Stimulated activated CD4-positive, alpha-beta T cell treated with anti-CD3 and anti-CD28 coated beads, Interleukin-12 subunit alpha, Interleukin-12 subunit beta, amount 100 ng/mL, for 24 hours (primary cell): Measurements from ENCODE around the gene STBD1.
"Not testable (repeated sequence)": the region's sequence is repeated elsewhere in the genome, so short reads cannot be mapped to it uniquely, and the experiment has no call there.

ENCODE experiments used
- DNase-seq, 2 experiments: peaks; one replicate each; pipeline ENCODE4 v3.0.0-alpha.2; 2020; ENCODE audit warnings: low read depth in 2 of 2

STBD1 gene

GRCh38 chr4:76283900-76284299, 22.6 kb upstream of the STBD1 start:
- no peak for DNase-seq

GRCh38 chr4:76287811-76288210, 18.7 kb upstream of the STBD1 start:
- not testable (repeated sequence) for DNase-seq

GRCh38 chr4:76292730-76293129, 13.8 kb upstream of the STBD1 start:
- no peak for DNase-seq

- no peak for DNase-seq
Observed at GRCh38 chr4:76293772-76294171, 12.8 kb upstream of the STBD1 start.

GRCh38 chr4:76296286-76296820, 10.2 kb upstream of the STBD1 start:
- no peak for DNase-seq

- DNase-seq = no peak
Observed at GRCh38 chr4:76298227-76298626, 8.3 kb upstream of the STBD1 start.

GRCh38 chr4:76300012-76300411, 6.5 kb upstream of the STBD1 start:
- DNase-seq = no peak

- peak in 1 of 2 experiments; percentile 15 for DNase-seq
Observed at GRCh38 chr4:76301068-76301774, 5.3 kb upstream of the STBD1 start.

- no peak for DNase-seq
Observed at GRCh38 chr4:76301775-76302162, 4.8 kb upstream of the STBD1 start.

GRCh38 chr4:76302826-76303438, 3.6 kb upstream of the STBD1 start:
- no peak for DNase-seq

- DNase-seq = no peak
Observed at GRCh38 chr4:76305033-76305687, 1.4 kb upstream of the STBD1 start.

- DNase-seq = no peak
Observed at GRCh38 chr4:76306882-76307659, 538 bp downstream of the STBD1 start.

- DNase-seq = no peak
Observed at GRCh38 chr4:76307660-76308014, 1.1 kb downstream of the STBD1 start.

GRCh38 chr4:76308548-76308947, 2.0 kb downstream of the STBD1 start:
- no peak for DNase-seq

GRCh38 chr4:76309939-76310550, 3.5 kb downstream of the STBD1 start:
- DNase-seq = no peak

- DNase-seq = no peak
Observed at GRCh38 chr4:76310683-76311082, 4.2 kb downstream of the STBD1 start.

- DNase-seq = no peak
Observed at GRCh38 chr4:76311896-76312331, 5.4 kb downstream of the STBD1 start.

GRCh38 chr4:76312457-76312856, 5.9 kb downstream of the STBD1 start:
- no peak for DNase-seq

GRCh38 chr4:76313547-76313946, 7.0 kb downstream of the STBD1 start:
- DNase-seq = no peak

- no peak for DNase-seq
Observed at GRCh38 chr4:76315267-76315918, 8.9 kb downstream of the STBD1 start.

GRCh38 chr4:76316131-76316530, 9.6 kb downstream of the STBD1 start:
- no peak for DNase-seq
